Thoracic aorta (tissue), 2 donors: ENCODE measurements around the gene SUPT5H. TPM values are rescaled to one million over a fixed set of nuclear protein-coding genes. Genes with fewer than 3 reads are reported as not detected.
"Not testable (repeated sequence)": the region's sequence is repeated elsewhere in the genome, so short reads cannot be mapped to it uniquely, and the experiment has no call there.

ENCODE experiments used
- ATAC-seq: fragments of 150-250 bp; one replicate; pipeline ENCODE4 v1.8.0; 2017; ENCODE audit warnings: low read depth; ENCODE audit not compliant: insufficient number of reproducible peaks, low FRiP score
- DNase-seq: peaks from one replicate; pipeline ENCODE4 v3.0.0-alpha.2; 2020; ENCODE audit warnings: low spot score
- H3K27ac ChIP-seq, 2 donors: fragments of 200-600 bp; sonication (generic); 1 replicate in 1 of 2; 2 replicates in 1 of 2; pipeline ENCODE4 v1.5.1; 2016; ENCODE audit warnings: mild to moderate bottlenecking in 2 of 2, moderate library complexity in 2 of 2
- H3K27me3 ChIP-seq: fragments of 200-600 bp; sonication (generic); replicated peaks from 2 replicates; pipeline ENCODE4 v1.6.0; 2016; ENCODE audit warnings: mild to moderate bottlenecking; ENCODE audit not compliant: insufficient read depth
- H3K36me3 ChIP-seq: fragments of 200-600 bp; sonication (generic); one replicate; pipeline ENCODE4 v1.5.1; 2016
- H3K4me1 ChIP-seq, 2 donors: fragments of 200-600 bp; sonication (generic); 1 replicate in 1 of 2; 2 replicates in 1 of 2; pipeline versions ENCODE4 v1.5.1 to v1.6.0; 2016; ENCODE audit warnings: low read depth in 2 of 2, mild to moderate bottlenecking in 1 of 2; ENCODE audit not compliant: control insufficient read depth in 1 of 2
- H3K4me3 ChIP-seq: fragments of 200-600 bp; sonication (generic); 2 replicates; pipeline ENCODE4 v1.5.1; 2016; ENCODE audit warnings: mild to moderate bottlenecking
- H3K9me3 ChIP-seq: fragments of 200-600 bp; sonication (generic); 2 replicates; pipeline ENCODE4 v1.5.1; 2016
- CTCF ChIP-seq: fragments of 200-600 bp; sonication (generic); IDR thresholded peaks from one replicate; pipeline ENCODE4 v1.5.1; 2019; ENCODE audit warnings: antibody characterized with exemption
- total RNA-seq, 2 donors: library from RNA; depleted of rRNA; stranded (reverse); fragments of >200 nt; gene quantifications; one replicate each; pipeline versions ENCODE4 v1.1.0 to v1.2.3, GENCODE V29; 2016

SUPT5H gene
- total RNA-seq, 2 donors from 2014 or later, result 94.4 to 157 TPM

- Histone ChIP-seq H3K9me3 (no peaks in the 10 kb centered on the region), H3K27me3 (no peaks in the 10 kb centered on the region), H3K36me3 (peaks cover 4% of the 10 kb centered on the region), H3K27ac (peak overlapping the region; percentile 75 to 97), H3K4me1 (peaks cover 23 to 45% of the 10 kb centered on the region in 2 donors), H3K4me3 (peak overlapping the region; percentile 71)
- ATAC-seq, result no peak
- TF ChIP-seq CTCF, result no peak
- DNase-seq, result no peak
Observed at GRCh38 chr19:39444598-39445195, 685 bp upstream of the SUPT5H start.

GRCh38 chr19:39446365-39447084 is 1.1 kb downstream of the SUPT5H start:
- Histone ChIP-seq H3K4me1 (peaks cover 26 to 44% of the 10 kb centered on the region in 2 donors), H3K4me3 (peak overlapping the region; percentile 71), H3K36me3 (peaks cover 4% of the 10 kb centered on the region), H3K27ac (peak overlapping the region; percentile 75 to 97), H3K27me3 (no peaks in the 10 kb centered on the region), H3K9me3 (no peaks in the 10 kb centered on the region)
- no peak for TF ChIP-seq CTCF
- ATAC-seq (no peak), DNase-seq (no peak)

- Histone ChIP-seq H3K27ac (no peak overlapping the region), H3K4me3 (no peak overlapping the region), H3K4me1 (peaks cover 26 to 44% of the 10 kb centered on the region in 2 donors), H3K27me3 (no peaks in the 10 kb centered on the region), H3K36me3 (peaks cover 11% of the 10 kb centered on the region), H3K9me3 (no peaks in the 10 kb centered on the region)
- ATAC-seq (no peak), DNase-seq (no peak)
- no peak for TF ChIP-seq CTCF
Observed at GRCh38 chr19:39448271-39448670, 2.9 kb downstream of the SUPT5H start.

GRCh38 chr19:39449116-39449797 is 3.9 kb downstream of the SUPT5H start:
- H3K4me3 ChIP-seq, result no peak overlapping the region
- DNase-seq (no peak), ATAC-seq (no peak)
- no peak for TF ChIP-seq CTCF
- H3K36me3 ChIP-seq, result peaks cover 18% of the 10 kb centered on the region
- H3K27me3 ChIP-seq, result no peaks in the 10 kb centered on the region
- H3K4me1 ChIP-seq, result peaks cover 26 to 41% of the 10 kb centered on the region in 2 donors
- no peaks in the 10 kb centered on the region for H3K9me3 ChIP-seq
- H3K27ac ChIP-seq, result no peak overlapping the region

- not testable (repeated sequence) for H3K27me3 ChIP-seq, DNase-seq, H3K9me3 ChIP-seq, H3K27ac ChIP-seq, H3K4me3 ChIP-seq, ATAC-seq
- Histone ChIP-seq H3K36me3 (peaks cover 27% of the 10 kb centered on the region), H3K4me1 (peaks cover 24 to 32% of the 10 kb centered on the region in 2 donors)
Observed at GRCh38 chr19:39451257-39451656, 5.9 kb downstream of the SUPT5H start.
